GM19351 (cell line): ENCODE measurements around the gene RPL10A.
"Not testable (repeated sequence)": the region's sequence is repeated elsewhere in the genome, so short reads cannot be mapped to it uniquely, and the experiment has no call there.

Experiments
- ATAC-seq: cut with Tn5 transposase; IDR thresholded peaks from one replicate; pipeline ENCODE4 v1.9.1; 2021; ENCODE audit warnings: mild to moderate bottlenecking, moderate library complexity; ENCODE audit not compliant: unreplicated experiment

Gene RPL10A

GRCh38 chr6:35506536-35506935 is 38.3 kb downstream of the RPL10A start:
- no peak for ATAC-seq

GRCh38 chr6:35507221-35507620 is 39.0 kb downstream of the RPL10A start:
- no peak for ATAC-seq

GRCh38 chr6:35508027-35508426 is 39.8 kb downstream of the RPL10A start:
- no peak for ATAC-seq

- ATAC-seq: no peak
Observed at GRCh38 chr6:35508542-35508941, 40.3 kb downstream of the RPL10A start.

GRCh38 chr6:35510916-35511561 is 42.8 kb downstream of the RPL10A start:
- no peak for ATAC-seq

- ATAC-seq: no peak
Observed at GRCh38 chr6:35511562-35511941, 43.4 kb downstream of the RPL10A start.

GRCh38 chr6:35512006-35512405 is 43.8 kb downstream of the RPL10A start:
- ATAC-seq: no peak

- ATAC-seq: no peak
Observed at GRCh38 chr6:35512740-35513139, 44.5 kb downstream of the RPL10A start, which contains the start of gene TULP1. TSS of gene TULP1 (minus strand) at chr6:35512896. CDS start at chr6:35512858, 38 bp downstream.

GRCh38 chr6:35514587-35514986 is 46.4 kb downstream of the RPL10A start:
- ATAC-seq: no peak

GRCh38 chr6:35515939-35516338 is 47.7 kb downstream of the RPL10A start:
- ATAC-seq: not testable (repeated sequence)

- ATAC-seq: no peak
Observed at GRCh38 chr6:35516712-35517111, 48.5 kb downstream of the RPL10A start.

- not testable (repeated sequence) for ATAC-seq
Observed at GRCh38 chr6:35517978-35518377, 49.8 kb downstream of the RPL10A start.

- no peak for ATAC-seq
Observed at GRCh38 chr6:35518566-35519312, 50.5 kb downstream of the RPL10A start.

- no peak for ATAC-seq
Observed at GRCh38 chr6:35519313-35520015, 51.3 kb downstream of the RPL10A start.
